ENCODE measurements around the gene SFXN3. TPM values are rescaled to one million over a fixed set of nuclear protein-coding genes. Genes with fewer than 3 reads are reported as not detected.
"Not testable (repeated sequence)": the region's sequence is repeated elsewhere in the genome, so short reads cannot be mapped to it uniquely, and the experiment has no call there.

Gene SFXN3
- total RNA-seq, 2 donors from 2014 or later, result 8.8 to 18.1 TPM

- Histone ChIP-seq H3K9ac (ENCODE audit: low read depth in 2 of 2, low read length in 2 of 2) (peak overlapping the region; percentile 85 to 90), H3K4me1 (peaks cover 8% of the 10 kb centered on the region), H3K36me3 (no peaks in the 10 kb centered on the region), H3K4me3 (peak overlapping the region; percentile 76), H3K27me3 (no peaks in the 10 kb centered on the region), H3K9me3 (no peaks in the 10 kb centered on the region), H3K27ac (peak overlapping the region; percentile 90)
- intact Hi-C loops (cut with DNase I), result no loop called here
- TF ChIP-seq CTCF (IDR thresholded peaks at IDR 0.05), result no peak
- peak; percentile 77 for DNase-seq
Measured at GRCh38 chr10:101031796-101032636, 982 bp downstream of the SFXN3 start.

- Histone ChIP-seq H3K9me3 (no peaks in the 10 kb centered on the region), H3K36me3 (no peaks in the 10 kb centered on the region), H3K27me3 (no peaks in the 10 kb centered on the region), H3K4me3 (peak overlapping the region; percentile 76), H3K4me1 (peaks cover 8% of the 10 kb centered on the region), H3K27ac (peak overlapping the region; percentile 90), H3K9ac (ENCODE audit: low read depth in 2 of 2, low read length in 2 of 2) (peak overlapping the region; percentile 85 to 90)
- intact Hi-C loops (cut with DNase I), result no loop called here
- peak; percentile 61 for DNase-seq
- TF ChIP-seq CTCF (IDR thresholded peaks at IDR 0.05), result no peak
Measured at GRCh38 chr10:101032637-101033224, 1.7 kb downstream of the SFXN3 start.

GRCh38 chr10:101033276-101033675, 2.2 kb downstream of the SFXN3 start:
- Histone ChIP-seq H3K36me3 (no peaks in the 10 kb centered on the region), H3K27ac (peak overlapping the region; percentile 90), H3K9ac (ENCODE audit: low read depth in 2 of 2, low read length in 2 of 2) (peak overlapping the region; percentile 85 to 90), H3K9me3 (no peaks in the 10 kb centered on the region), H3K4me3 (peak overlapping the region; percentile 76), H3K27me3 (no peaks in the 10 kb centered on the region), H3K4me1 (peaks cover 8% of the 10 kb centered on the region)
- no peak for DNase-seq
- intact Hi-C loops (cut with DNase I), result no loop called here
- TF ChIP-seq CTCF (IDR thresholded peaks at IDR 0.05), result no peak

- H3K36me3 ChIP-seq; DNase-seq; H3K27ac ChIP-seq; H3K9me3 ChIP-seq; H3K27me3 ChIP-seq; H3K9ac ChIP-seq (ENCODE audit: low read depth in 2 of 2, low read length in 2 of 2); H3K4me1 ChIP-seq; intact Hi-C loops (cut with DNase I); H3K4me3 ChIP-seq: not testable (repeated sequence)
Measured at GRCh38 chr10:101034404-101034803, 3.4 kb downstream of the SFXN3 start.

- intact Hi-C loops (cut with DNase I), result no loop called here
- peak overlapping the region in 1 of 2 donors; percentile 9 for H3K9ac ChIP-seq (ENCODE audit: low read depth in 2 of 2, low read length in 2 of 2)
- no peak for DNase-seq
- no peaks in the 10 kb centered on the region for H3K9me3 ChIP-seq
- no peaks in the 10 kb centered on the region for H3K27me3 ChIP-seq
- H3K4me3 ChIP-seq, result no peak overlapping the region
- TF ChIP-seq CTCF (IDR thresholded peaks at IDR 0.05), result no peak
- H3K36me3 ChIP-seq, result peaks cover 6% of the 10 kb centered on the region
- no peak overlapping the region for H3K27ac ChIP-seq
- peaks cover 8% of the 10 kb centered on the region for H3K4me1 ChIP-seq
Measured at GRCh38 chr10:101035314-101035713, 4.3 kb downstream of the SFXN3 start.

Data from colonic mucosa (tissue), 4 donors.